ENCODE measurements around the gene AFAP1.

DNA sequence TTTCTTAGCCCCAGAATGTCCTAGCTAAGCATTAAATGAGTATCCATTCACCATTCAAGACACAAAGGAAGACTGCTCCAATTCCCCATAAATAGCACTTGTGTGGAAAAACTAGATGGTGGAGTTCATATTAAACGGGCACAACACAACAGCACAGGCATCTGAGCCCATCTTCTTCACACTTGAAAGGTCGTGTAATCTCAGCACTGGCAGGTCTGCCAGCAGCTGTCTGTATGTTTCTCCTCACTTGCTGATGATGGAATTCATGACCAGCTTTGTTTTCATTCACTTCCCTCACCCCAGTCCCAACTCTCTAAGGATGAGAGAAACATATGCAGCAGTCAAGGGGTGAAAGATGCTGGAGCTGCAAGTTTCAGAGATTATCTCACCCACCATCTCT is 148.7 kb downstream of the AFAP1 start:
- TF ChIP-seq EP300 (IDR thresholded peaks at IDR 0.05; ENCODE audit: low read depth) (no peak), POLR2AphosphoS5 (IDR thresholded peaks at IDR 0.05) (no peak)
- TF ChIP-seq, protein P1, sequence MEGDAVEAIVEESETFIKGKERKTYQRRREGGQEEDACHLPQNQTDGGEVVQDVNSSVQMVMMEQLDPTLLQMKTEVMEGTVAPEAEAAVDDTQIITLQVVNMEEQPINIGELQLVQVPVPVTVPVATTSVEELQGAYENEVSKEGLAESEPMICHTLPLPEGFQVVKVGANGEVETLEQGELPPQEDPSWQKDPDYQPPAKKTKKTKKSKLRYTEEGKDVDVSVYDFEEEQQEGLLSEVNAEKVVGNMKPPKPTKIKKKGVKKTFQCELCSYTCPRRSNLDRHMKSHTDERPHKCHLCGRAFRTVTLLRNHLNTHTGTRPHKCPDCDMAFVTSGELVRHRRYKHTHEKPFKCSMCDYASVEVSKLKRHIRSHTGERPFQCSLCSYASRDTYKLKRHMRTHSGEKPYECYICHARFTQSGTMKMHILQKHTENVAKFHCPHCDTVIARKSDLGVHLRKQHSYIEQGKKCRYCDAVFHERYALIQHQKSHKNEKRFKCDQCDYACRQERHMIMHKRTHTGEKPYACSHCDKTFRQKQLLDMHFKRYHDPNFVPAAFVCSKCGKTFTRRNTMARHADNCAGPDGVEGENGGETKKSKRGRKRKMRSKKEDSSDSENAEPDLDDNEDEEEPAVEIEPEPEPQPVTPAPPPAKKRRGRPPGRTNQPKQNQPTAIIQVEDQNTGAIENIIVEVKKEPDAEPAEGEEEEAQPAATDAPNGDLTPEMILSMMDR (IDR thresholded peaks at IDR 0.05) = no peak

All from transverse colon (tissue), 4 donors.